ENCODE measurements around the gene TECRL.

TECRL gene

DNA sequence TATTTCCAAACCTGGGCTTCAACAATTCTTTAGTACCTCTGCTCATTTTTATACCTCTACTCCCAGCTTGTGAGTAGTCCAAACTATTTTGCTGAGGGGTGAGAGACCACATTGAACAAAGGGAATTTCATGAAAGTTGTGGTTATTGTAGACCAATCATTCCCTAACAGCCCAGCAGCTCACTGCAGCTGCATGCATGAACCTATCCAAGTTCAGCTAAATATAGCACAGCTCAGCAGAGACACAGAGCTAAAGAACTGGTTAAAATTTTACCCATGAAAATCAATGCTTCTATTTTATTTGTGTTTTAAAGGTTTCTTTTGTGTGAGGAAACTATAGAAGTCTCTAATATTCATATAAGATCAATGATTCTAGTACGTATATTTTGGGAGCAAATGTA is 82.7 kb downstream of the TECRL start:
- DNase-seq = no peak

DNA sequence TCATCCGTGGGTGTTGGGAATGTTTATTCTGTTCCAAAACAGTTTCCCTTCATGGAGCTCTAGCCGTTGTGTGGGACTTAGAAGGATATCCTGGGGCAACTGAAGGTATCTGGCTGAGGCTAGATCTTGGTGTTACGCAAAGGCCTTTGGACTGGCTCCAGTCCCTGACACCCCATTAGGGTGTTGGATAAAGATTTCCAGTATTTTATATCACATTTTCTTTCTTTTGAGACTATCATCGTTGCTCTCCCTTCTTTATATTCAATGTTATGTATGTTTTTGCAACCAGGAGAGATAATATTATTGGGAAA is 103.0 kb downstream of the TECRL start:
- DNase-seq = no peak

DNA sequence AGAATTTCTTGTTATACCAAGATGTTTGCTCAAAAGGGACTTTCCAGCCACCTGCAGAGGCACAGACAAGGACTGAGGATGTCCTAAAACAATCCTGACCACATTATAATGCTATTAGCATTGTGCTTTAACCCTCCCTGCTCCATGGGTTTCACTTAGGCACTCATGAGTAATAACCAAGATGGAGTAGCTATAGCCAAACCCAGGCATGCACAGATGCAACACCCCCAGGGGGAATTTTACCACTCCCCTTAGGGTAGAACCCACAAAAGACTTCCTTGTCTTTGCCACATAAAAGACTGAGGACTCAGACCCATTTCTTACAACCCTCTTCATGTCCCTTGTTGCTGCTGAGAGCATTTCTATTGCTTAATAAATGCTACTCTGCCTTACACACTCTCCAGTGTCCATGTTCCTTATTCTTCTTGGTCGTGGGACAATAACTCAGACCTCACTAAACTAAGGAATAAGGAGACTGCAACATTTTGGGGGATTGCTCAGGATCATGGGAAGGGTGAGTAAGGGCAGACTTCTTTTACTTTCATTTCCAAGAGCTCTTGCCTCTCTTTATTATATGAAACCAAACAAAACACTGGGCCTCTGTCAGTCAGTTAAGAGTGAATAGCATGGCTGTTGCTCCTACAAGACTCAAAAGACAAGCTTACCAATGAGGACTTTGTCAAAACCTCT is 103.5 kb downstream of the TECRL start:
- DNase-seq = no peak

DNA sequence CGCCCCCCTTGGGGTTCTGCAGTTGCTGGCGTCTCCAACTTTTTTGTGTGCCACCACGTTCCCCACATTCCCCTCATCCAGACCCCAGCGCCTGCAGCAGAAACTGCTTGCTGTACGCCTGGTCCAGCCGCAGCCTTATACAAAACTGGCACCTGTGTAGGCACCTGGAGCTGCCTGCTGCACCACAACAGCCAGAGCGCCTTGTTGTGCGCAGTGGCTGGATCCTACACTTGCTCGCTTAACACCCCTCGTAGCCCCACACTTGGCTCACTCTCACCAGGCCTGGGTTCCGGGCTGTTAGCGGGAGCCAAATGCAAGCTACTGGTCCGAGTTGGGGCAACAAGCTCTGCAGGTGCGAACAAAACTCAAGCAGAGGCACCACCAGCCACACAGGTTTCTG is 136.8 kb downstream of the TECRL start:
- DNase-seq = no peak

DNA sequence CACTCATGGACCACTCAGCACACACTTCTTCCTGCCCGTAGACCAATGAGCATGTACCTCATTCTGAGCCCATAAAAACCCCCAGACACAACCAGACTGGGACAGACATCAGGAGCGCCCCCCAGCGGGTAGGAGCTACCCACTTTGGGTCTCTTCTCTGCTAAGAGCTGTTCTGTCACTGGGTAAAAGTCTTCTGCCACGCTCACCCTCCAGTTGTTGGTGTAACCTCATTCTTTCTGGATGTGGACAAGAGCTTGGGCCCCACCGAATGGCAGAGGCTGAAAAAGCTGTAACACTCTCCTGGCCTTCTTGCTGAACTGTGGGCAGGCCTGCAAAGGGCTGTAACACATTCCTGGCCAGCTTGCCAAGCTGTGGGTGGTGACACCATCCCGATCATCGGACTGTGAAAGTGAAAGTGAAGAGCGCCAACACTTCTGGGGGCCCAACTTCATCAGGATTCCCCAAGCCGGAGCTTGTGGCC is 137.6 kb downstream of the TECRL start:
- DNase-seq = no peak

DNA sequence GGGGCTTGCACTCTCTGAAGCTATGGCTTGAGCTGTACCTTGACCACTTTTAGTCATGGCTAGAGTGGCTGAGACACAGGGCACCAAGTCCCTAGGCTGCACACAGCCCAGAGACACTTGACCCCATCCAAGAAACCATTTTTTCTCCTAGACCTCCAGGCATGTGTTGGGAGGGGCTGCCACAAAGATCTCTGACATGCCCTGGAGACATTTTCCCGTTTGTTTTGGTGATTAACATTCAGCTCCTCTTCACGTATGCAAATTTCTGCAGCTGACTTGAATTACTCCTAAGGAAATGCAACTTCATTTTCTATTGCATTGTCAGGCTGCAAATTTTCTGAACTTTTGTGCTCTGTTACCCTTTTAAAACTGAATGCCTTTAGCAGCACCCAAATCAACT is 142.6 kb downstream of the TECRL start:
- DNase-seq = no peak

DNA sequence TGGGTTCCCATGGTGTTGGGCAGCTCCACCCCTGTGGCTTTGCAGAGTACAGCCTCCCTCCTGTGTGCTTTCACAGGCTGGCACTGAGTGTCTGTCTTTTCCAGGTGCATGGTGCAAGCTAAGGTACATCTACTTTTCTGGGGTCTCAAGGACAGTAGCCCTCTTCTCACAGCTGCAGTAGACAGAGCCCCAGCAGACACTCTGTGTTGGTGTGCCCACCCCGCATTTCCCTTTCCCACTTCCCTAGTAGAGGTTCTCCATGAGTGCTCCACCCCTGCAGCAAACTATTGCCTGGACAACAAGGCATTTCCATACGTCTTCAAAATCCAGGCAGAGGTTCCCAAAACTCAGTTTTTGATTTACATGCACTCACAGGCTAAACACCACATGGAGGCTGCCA is 143.0 kb downstream of the TECRL start:
- no peak for DNase-seq

DNA sequence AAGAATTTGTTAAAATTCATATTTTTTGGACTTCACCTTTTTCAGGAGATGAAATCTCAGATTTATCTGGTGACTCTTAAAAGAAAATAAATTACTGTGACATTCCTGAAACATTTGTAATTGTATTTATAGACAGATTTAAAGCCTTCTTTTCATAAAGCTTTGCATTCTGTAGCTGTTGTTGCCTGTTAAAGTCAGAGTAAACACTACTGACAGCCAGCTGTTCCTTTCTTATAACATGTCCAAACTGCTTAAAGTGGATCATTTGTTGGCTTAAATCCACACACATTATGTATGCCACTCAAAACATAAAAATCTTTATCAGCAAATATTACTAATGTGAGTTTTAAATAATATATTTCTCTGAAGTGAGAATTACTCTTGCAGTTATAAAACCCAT is 157.5 kb downstream of the TECRL start:
- no peak for DNase-seq

DNA sequence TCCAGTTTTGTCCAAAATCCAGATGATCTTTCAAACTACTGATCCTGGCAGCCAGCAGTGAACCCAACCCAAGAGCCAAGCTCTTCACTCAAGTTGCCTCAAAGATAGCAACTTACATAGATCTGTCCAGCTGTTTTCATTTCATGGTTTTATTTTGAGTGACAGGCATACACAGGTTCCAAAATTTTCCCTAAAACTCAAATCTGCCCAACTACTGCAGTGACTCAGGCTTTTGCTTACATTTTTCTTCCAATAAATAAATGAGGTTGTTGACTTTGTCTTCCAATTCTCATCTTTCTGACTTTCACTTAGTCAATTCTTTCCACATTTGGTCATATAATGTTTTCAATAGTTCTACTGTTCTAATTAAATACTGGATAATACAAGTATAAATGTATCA is 158.8 kb downstream of the TECRL start:
- no peak for DNase-seq

DNA sequence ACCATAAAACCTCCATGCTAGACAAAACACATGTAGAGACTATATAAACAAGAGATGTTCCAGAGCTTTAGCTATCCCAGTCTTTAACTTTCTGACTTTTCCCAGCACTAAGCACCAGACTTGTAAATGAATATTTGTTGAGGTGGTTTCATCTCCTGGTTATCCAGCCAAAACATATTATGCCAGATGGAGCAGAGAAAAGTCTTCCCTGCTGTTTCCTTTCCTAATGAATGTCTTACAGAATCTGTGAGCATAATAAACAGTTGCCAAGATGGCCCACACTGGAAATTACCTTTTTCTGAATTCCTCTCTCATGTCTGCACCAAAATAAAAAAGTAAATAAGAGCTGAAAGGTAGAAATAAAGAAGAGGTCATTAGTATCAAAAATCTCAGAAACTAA is 159.2 kb downstream of the TECRL start:
- no peak for DNase-seq

DNA sequence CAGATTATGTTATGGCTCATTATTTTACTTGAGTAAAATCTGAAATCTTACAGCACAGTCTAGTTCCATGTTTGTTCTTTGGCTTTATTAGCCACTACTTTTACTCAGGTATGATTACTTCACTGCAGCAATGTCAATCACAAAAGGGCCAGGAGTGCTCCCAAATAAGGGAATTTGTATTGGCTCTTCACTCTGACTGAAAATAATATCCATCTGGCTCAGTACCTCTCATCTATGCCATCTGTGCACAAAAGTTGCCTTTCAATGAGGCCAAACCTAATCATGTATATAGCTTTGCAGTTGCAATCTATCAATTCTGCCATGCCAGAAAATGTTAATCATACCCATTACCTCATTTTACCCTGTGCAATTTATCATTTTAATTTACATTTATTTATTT is 161.1 kb downstream of the TECRL start:
- no peak for DNase-seq

DNA sequence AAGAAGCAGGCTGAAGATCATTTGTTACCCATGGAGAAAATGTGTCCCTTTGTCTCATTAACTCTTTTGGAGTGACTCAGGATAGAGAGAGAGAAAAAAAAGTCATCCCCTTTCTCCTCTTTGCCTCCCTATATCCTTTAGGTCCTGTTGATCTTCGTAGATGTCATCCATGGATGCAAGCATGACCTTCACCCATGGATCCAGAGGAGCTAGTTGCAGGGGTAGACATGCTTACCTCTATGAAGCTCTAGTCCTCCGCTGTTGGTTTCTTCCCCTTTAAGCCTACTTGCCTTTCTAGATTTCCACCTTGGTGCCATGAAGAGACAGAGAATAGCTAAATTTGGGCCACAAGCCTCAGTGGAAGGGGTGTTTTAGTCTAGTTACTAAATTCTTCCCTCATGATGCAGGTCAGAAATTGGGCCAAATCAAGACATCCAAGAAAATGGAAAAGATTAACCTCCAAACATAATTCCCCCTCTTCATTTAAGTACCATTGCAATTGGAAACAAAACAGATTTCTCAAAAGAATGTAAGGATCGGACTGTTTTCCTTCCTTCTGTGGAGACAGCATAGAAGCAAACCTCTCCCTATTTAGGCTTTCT is 178.4 kb downstream of the TECRL start:
- DNase-seq = no peak
